K562 (cell line): ENCODE results near the gene DMAC2L. TPM values are rescaled to one million over a fixed set of nuclear protein-coding genes. Genes with fewer than 3 reads are reported as not detected.

Source experiments
- CAMTA2 ChIP-seq: fragments of 250-450 bp; sonication (Bioruptor Pico); conservative IDR thresholded peaks from 2 replicates; pipeline ENCODE4 v1.5.1; 2022
- CHCHD3 ChIP-seq: fragments of 250-450 bp; sonication (Bioruptor Pico); IDR thresholded peaks from 2 replicates; pipeline ENCODE4 v2.1.2; 2022; ENCODE audit warnings: mild to moderate bottlenecking
- DIDO1 ChIP-seq: fragments of 450-650 bp; IDR thresholded peaks from 2 replicates; pipeline ENCODE4 v1.6.1; 2016; ENCODE audit warnings: low read depth, missing biosample characterization, missing genetic modification characterization
- EWSR1 ChIP-seq: fragments of 450-650 bp; IDR thresholded peaks from 2 replicates; pipeline ENCODE4 v1.6.1; 2018; ENCODE audit warnings: borderline replicate concordance, mild to moderate bottlenecking, low read depth, moderate library complexity; ENCODE audit not compliant: partially characterized antibody
- FOXJ3 ChIP-seq: sonication (generic); formaldehyde crosslinking; IDR thresholded peaks from 2 replicates; pipeline ENCODE4 v1.4.0; 2020; ENCODE audit warnings: mild to moderate bottlenecking, missing genetic modification reagents
- GATAD2A ChIP-seq: fragments of 450-650 bp; IDR thresholded peaks from 2 replicates; pipeline ENCODE4 v1.6.1; 2017
- HNRNPH1 ChIP-seq: fragments of 200-400 bp; formaldehyde crosslinking; optimal IDR thresholded peaks from 2 replicates; pipeline ENCODE3; 2017; ENCODE audit warnings: low read depth, mild to moderate bottlenecking, low read length, moderate library complexity
- HOXB6 ChIP-seq: fragments of 250-450 bp; sonication (Bioruptor Pico); IDR thresholded peaks from 2 replicates; pipeline ENCODE4 v1.5.1; 2022; ENCODE audit warnings: mild to moderate bottlenecking, borderline replicate concordance
- JUND ChIP-seq, 2 experiments: IDR thresholded peaks; 2 replicates in 1 of 2; 3 replicates in 1 of 2; pipeline ENCODE4 v1.6.1; 2011; ENCODE audit warnings: borderline replicate concordance in 2 of 2, low read depth in 2 of 2, low read length in 2 of 2, improper control_type of control experiment in 1 of 2, missing biosample characterization in 1 of 2, missing genetic modification characterization in 1 of 2, missing genetic modification reagents in 1 of 2
- NELFE ChIP-seq: IDR thresholded peaks from 2 replicates; pipeline ENCODE4 v1.6.1; 2011; ENCODE audit warnings: mild to moderate bottlenecking; ENCODE audit not compliant: insufficient read depth, insufficient read length
- RB1 ChIP-seq: fragments of 450-650 bp; IDR thresholded peaks from 2 replicates; pipeline ENCODE4 v1.6.1; 2017; ENCODE audit warnings: low read depth, mild to moderate bottlenecking
- ZNF316 ChIP-seq: fragments of 450-650 bp; IDR thresholded peaks from 2 replicates; pipeline ENCODE4 v1.6.1; 2016
- ZNF41 ChIP-seq: fragments of 250-450 bp; sonication (Bioruptor Pico); conservative IDR thresholded peaks from 2 replicates; pipeline ENCODE4 v1.4.0; 2020; ENCODE audit warnings: mild to moderate bottlenecking
- ZSCAN32 ChIP-seq: fragments of 450-650 bp; formaldehyde crosslinking; IDR thresholded peaks from 2 replicates; pipeline ENCODE4 v1.4.0; 2020; ENCODE audit warnings: mild to moderate bottlenecking, moderate library complexity
- polyA plus RNA-seq, 8 experiments: library from polyadenylated mRNA; depleted of rRNA in 4 of 8; stranded (reverse) in 5 of 8; unstranded in 3 of 8; fragments of >200 nt; fragmentation: Nextera tagmentation in 2 of 8; fragmentation: Illumina TruSeq in 1 of 8; extraction: Ambion mirVana in 2 of 8; extraction: Trizol in 1 of 8; gene quantifications; 2 replicates each; pipeline versions ENCODE4 v1.2.1 to v1.2.3, GENCODE V29; 2011 to 2014; ENCODE audit warnings: inconsistent platforms in 1 of 8, missing spikeins in 1 of 8
- total RNA-seq, 7 experiments: library from RNA; depleted of rRNA in 6 of 7; stranded (reverse); fragments of >200 nt in 6 of 7; fragmentation: Illumina TruSeq in 2 of 7; extraction: Trizol in 2 of 7; gene quantifications; 2 replicates each; pipeline versions ENCODE4 v1.2.1 to v1.2.3, GENCODE V29; 2011 to 2021; ENCODE audit warnings: low replicate concordance in 1 of 7
- TF ChIP-seq, protein P1 (sequence below): sonication (generic); formaldehyde crosslinking; IDR thresholded peaks from 2 replicates; pipeline ENCODE4 v1.8.1; 2023; ENCODE audit warnings: mild to moderate bottlenecking, missing genetic modification reagents
- TF ChIP-seq, protein P2 (sequence below): IDR thresholded peaks from 2 replicates; pipeline ENCODE4 v1.6.1; 2014; ENCODE audit warnings: antibody characterized with exemption
- TF ChIP-seq, protein P3 (sequence below), 2 experiments: IDR thresholded peaks; 2 replicates each; pipeline ENCODE4 v1.6.1; 2011; ENCODE audit warnings: borderline replicate concordance in 1 of 2, control low read depth in 1 of 2, low read depth in 1 of 2, low read length in 1 of 2, mild to moderate bottlenecking in 1 of 2, mixed read lengths in 1 of 2, moderate library complexity in 1 of 2; ENCODE audit not compliant: insufficient read depth in 1 of 2, insufficient read length in 1 of 2, poor library complexity in 1 of 2, severe bottlenecking in 1 of 2; ENCODE audit errors: extremely low read depth in 1 of 2
- TF ChIP-seq, protein P4 (sequence below): IDR thresholded peaks from 2 replicates; pipeline ENCODE4 v1.6.1; 2011; ENCODE audit not compliant: insufficient read length; ENCODE audit errors: extremely low read depth
- TF ChIP-seq, protein P5 (sequence below): fragments of 250-450 bp; sonication (Bioruptor Pico); IDR thresholded peaks from 2 replicates; pipeline ENCODE4 v1.8.0; 2022; ENCODE audit warnings: moderate library complexity, mild to moderate bottlenecking, inconsistent platforms

DMAC2L gene
- total and polyA plus RNA-seq, 9 of the 15 experiments (the other 6 are each of a cell fraction or from before 2014, with no cell fraction given), result 4.0 to 37.2 (median 9.3) TPM

DNA sequence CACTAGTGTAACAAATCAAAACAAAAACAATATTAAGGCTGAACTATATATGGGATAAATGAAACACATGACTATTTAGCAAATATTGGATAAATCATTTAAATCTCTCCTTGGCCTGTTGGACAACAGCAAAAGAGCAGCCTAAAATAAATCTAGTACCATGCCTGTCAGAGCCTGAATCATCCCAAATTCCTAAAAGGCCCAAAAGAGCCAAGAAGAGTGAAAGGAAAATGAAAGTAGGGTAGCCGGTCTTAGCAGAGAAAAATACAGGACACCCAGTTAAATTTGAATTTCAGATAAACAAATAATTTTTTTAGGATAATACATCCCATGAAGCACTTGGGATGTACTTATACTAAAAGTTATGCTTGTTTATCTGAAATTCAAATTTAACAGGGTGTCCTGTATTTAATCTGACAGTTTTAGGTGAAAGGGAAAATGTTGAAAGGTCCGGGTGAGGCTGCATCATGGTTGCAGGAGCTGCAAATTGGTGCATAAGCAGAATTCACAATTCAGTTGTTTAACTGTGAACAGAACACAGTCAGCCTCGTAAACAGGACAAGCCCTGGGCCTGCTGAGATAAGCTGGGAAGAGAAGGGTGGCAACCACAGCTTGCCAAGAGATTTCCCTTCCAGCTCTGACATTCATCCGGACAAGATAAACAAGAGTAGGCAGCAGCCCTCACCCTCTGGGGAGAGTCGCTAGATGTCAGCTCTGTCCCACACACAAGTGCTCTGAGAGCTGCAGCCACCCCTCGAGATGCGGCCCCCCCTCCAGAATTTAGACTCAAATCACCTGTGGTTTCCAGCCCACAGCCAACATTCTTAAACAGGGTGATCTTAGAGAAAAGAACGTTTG, 30.3 kb downstream of the DMAC2L start (continued):
- peak; percentile 69; the same call in 1 of the 2 replicates for TF ChIP-seq RB1
- TF ChIP-seq, protein P1, sequence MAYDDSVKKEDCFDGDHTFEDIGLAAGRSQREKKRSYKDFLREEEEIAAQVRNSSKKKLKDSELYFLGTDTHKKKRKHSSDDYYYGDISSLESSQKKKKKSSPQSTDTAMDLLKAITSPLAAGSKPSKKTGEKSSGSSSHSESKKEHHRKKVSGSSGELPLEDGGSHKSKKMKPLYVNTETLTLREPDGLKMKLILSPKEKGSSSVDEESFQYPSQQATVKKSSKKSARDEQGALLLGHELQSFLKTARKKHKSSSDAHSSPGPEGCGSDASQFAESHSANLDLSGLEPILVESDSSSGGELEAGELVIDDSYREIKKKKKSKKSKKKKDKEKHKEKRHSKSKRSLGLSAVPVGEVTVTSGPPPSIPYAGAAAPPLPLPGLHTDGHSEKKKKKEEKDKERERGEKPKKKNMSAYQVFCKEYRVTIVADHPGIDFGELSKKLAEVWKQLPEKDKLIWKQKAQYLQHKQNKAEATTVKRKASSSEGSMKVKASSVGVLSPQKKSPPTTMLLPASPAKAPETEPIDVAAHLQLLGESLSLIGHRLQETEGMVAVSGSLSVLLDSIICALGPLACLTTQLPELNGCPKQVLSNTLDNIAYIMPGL, result no peak
- no peak for TF ChIP-seq HNRNPH1
- TF ChIP-seq NELFE, result no peak
- TF ChIP-seq, protein P2, sequence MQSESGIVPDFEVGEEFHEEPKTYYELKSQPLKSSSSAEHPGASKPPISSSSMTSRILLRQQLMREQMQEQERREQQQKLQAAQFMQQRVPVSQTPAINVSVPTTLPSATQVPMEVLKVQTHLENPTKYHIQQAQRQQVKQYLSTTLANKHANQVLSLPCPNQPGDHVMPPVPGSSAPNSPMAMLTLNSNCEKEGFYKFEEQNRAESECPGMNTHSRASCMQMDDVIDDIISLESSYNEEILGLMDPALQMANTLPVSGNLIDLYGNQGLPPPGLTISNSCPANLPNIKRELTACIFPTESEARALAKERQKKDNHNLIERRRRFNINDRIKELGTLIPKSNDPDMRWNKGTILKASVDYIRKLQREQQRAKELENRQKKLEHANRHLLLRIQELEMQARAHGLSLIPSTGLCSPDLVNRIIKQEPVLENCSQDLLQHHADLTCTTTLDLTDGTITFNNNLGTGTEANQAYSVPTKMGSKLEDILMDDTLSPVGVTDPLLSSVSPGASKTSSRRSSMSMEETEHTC, result no peak
- no peak for TF ChIP-seq HOXB6 (CRISPR knock-in tag)
- TF ChIP-seq ZSCAN32, result no peak
- no peak for TF ChIP-seq GATAD2A
- TF ChIP-seq, protein P3, sequence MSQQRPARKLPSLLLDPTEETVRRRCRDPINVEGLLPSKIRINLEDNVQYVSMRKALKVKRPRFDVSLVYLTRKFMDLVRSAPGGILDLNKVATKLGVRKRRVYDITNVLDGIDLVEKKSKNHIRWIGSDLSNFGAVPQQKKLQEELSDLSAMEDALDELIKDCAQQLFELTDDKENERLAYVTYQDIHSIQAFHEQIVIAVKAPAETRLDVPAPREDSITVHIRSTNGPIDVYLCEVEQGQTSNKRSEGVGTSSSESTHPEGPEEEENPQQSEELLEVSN (IDR thresholded peaks at IDR 0.05; ENCODE audit: borderline replicate concordance in 1 of 2, extremely low read depth in 1 of 2, insufficient read depth in 1 of 2, insufficient read length in 1 of 2, low read depth in 1 of 2, low read length in 1 of 2, poor library complexity in 1 of 2, severe bottlenecking in 1 of 2), result no peak
- TF ChIP-seq JUND (IDR thresholded peaks at IDR 0.05; ENCODE audit: borderline replicate concordance, low read depth, low read length), result peak; percentile 55
- TF ChIP-seq JUND (tag; IDR thresholded peaks at IDR 0.05; ENCODE audit: borderline replicate concordance, low read depth, low read length), result peak; percentile 58; the same call in 1 of the 3 replicates
- TF ChIP-seq ZNF41 (CRISPR knock-in tag), result no peak
- TF ChIP-seq DIDO1 (tag), result no peak
- no peak for TF ChIP-seq FOXJ3 (CRISPR knock-in tag)
- TF ChIP-seq ZNF316, result no peak
- TF ChIP-seq, protein P4, sequence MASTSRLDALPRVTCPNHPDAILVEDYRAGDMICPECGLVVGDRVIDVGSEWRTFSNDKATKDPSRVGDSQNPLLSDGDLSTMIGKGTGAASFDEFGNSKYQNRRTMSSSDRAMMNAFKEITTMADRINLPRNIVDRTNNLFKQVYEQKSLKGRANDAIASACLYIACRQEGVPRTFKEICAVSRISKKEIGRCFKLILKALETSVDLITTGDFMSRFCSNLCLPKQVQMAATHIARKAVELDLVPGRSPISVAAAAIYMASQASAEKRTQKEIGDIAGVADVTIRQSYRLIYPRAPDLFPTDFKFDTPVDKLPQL, result no peak
- TF ChIP-seq CAMTA2 (CRISPR knock-in tag), result no peak
- no peak for TF ChIP-seq EWSR1
- TF ChIP-seq, protein P5, sequence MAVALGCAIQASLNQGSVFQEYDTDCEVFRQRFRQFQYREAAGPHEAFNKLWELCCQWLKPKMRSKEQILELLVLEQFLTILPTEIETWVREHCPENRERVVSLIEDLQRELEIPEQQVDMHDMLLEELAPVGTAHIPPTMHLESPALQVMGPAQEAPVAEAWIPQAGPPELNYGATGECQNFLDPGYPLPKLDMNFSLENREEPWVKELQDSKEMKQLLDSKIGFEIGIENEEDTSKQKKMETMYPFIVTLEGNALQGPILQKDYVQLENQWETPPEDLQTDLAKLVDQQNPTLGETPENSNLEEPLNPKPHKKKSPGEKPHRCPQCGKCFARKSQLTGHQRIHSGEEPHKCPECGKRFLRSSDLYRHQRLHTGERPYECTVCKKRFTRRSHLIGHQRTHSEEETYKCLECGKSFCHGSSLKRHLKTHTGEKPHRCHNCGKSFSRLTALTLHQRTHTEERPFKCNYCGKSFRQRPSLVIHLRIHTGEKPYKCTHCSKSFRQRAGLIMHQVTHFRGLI (CRISPR knock-in tag), result no peak
- no peak for TF ChIP-seq CHCHD3 (CRISPR knock-in tag)
